Body of pancreas (tissue), 4 donors: Measurements from ENCODE around the gene MLH1. TPM values are rescaled to one million over a fixed set of nuclear protein-coding genes. Genes with fewer than 3 reads are reported as not detected.

Experiments
- ATAC-seq: fragments of 150-250 bp; one replicate; pipeline ENCODE4 v1.9.1; 2016
- DNase-seq, 4 donors: peaks; one replicate each; pipeline ENCODE4 v3.0.0-alpha.2; 2019
- H3K27ac ChIP-seq, 4 donors: fragments of 200-600 bp; sonication (generic); 1 replicate in 3 of 4; 2 replicates in 1 of 4; pipeline versions ENCODE4 v1.5.1 to v1.6.1; 2016 to 2019; ENCODE audit warnings: mild to moderate bottlenecking in 1 of 4, mixed read lengths in 1 of 4, moderate library complexity in 1 of 4
- H3K27me3 ChIP-seq, 2 donors: fragments of 200-600 bp; sonication (generic); one replicate each; pipeline ENCODE4 v1.6.0; 2016; ENCODE audit warnings: mild to moderate bottlenecking in 1 of 2
- H3K36me3 ChIP-seq, 2 donors: fragments of 200-600 bp; sonication (generic); replicated peaks in 1 of 2; 2 replicates each; pipeline ENCODE4 v1.5.1; 2016; ENCODE audit warnings: low read depth in 2 of 2; ENCODE audit not compliant: insufficient read depth in 1 of 2
- H3K4me1 ChIP-seq: fragments of 200-600 bp; sonication (generic); one replicate; pipeline ENCODE4 v1.6.0; 2016
- H3K4me3 ChIP-seq, 2 donors: fragments of 200-600 bp; sonication (generic); 1 replicate in 1 of 2; 2 replicates in 1 of 2; pipeline ENCODE4 v1.5.1; 2016 to 2019
- H3K9me3 ChIP-seq, 3 donors: fragments of 200-600 bp; sonication (generic); 1 replicate in 2 of 3; 2 replicates in 1 of 3; pipeline ENCODE4 v1.5.1; 2016
- POLR2A ChIP-seq, 3 donors: fragments of 450-650 bp; IDR thresholded peaks; one replicate each; pipeline ENCODE4 v1.6.1; 2016; ENCODE audit warnings: antibody characterized with exemption in 3 of 3, mild to moderate bottlenecking in 2 of 3
- WGBS, 2 donors: methylation state at CpG; one replicate each; pipeline ENCODE4 v1.1.5; 2017; 5-methylcytosine and 5-hydroxymethylcytosine counted together
- intact Hi-C: fragments of 100-400 bp; cut with DNase I; formaldehyde crosslinking; loops from one replicate; pipeline ENCODE4 v1.15.1; 2023
- total RNA-seq, 2 donors: library from RNA; depleted of rRNA; stranded (reverse); fragments of >200 nt; gene quantifications; one replicate each; pipeline ENCODE4 v1.1.0, GENCODE V29; 2016
- TF ChIP-seq, protein P1 (sequence below), 7 experiments: fragments of 450-650 bp in 4 of 7; fragments of 200-600 bp in 3 of 7; sonication (generic) in 3 of 7; IDR thresholded peaks; one replicate each; pipeline ENCODE4 v1.5.1; 2016 to 2019; ENCODE audit warnings: antibody characterized with exemption in 7 of 7

MLH1 gene
- total RNA-seq, 2 donors from 2014 or later: 16.9 to 38.9 TPM

DNA sequence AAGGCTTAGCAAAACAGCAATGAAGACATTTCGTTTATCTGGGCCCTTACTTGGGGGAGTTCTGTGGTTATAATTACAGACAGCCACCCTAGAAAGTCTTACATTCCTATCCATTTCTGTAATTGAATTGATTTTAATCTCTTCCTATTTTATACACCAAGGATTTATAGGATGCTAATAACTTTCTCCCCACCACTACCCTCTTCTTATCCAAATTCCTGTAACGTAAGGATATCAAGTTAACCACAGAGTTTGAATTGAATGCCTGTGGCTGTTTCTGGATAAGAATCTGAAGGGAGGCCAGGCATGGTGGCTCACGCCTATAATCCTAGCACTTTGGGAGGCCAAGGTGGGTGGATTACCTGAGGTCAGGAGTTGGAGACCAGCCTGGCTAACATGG lies 78.6 kb downstream of the MLH1 start:
- Histone ChIP-seq H3K36me3 (peaks cover 0 to 6% of the 10 kb centered on the region in 2 donors), H3K4me1 (no peaks in the 10 kb centered on the region), H3K27ac (no peak overlapping the region), H3K9me3 (no peaks in the 10 kb centered on the region), H3K4me3 (no peak overlapping the region), H3K27me3 (no peaks in the 10 kb centered on the region)
- intact Hi-C loops: no loop called here
- DNase-seq (no peak), ATAC-seq (no peak)
- TF ChIP-seq, protein P1, sequence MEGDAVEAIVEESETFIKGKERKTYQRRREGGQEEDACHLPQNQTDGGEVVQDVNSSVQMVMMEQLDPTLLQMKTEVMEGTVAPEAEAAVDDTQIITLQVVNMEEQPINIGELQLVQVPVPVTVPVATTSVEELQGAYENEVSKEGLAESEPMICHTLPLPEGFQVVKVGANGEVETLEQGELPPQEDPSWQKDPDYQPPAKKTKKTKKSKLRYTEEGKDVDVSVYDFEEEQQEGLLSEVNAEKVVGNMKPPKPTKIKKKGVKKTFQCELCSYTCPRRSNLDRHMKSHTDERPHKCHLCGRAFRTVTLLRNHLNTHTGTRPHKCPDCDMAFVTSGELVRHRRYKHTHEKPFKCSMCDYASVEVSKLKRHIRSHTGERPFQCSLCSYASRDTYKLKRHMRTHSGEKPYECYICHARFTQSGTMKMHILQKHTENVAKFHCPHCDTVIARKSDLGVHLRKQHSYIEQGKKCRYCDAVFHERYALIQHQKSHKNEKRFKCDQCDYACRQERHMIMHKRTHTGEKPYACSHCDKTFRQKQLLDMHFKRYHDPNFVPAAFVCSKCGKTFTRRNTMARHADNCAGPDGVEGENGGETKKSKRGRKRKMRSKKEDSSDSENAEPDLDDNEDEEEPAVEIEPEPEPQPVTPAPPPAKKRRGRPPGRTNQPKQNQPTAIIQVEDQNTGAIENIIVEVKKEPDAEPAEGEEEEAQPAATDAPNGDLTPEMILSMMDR (IDR thresholded peaks at IDR 0.05): no peak
- no peak for TF ChIP-seq POLR2A (IDR thresholded peaks at IDR 0.05)
- WGBS, 2 donors: 92 to 97% methylated on average over 3 of the region's 3 CpGs

- intact Hi-C loops: no loop called here
- peak in 2 of 4 donors; percentile 21 to 26 for DNase-seq
- peaks cover 0 to 6% of the 10 kb centered on the region in 2 donors for H3K36me3 ChIP-seq
- H3K4me1 ChIP-seq: no peaks in the 10 kb centered on the region
- H3K4me3 ChIP-seq: no peak overlapping the region
- WGBS, 2 donors: 56 to 61% methylated on average over 2 of the region's 2 CpGs
- ATAC-seq: no peak
- H3K9me3 ChIP-seq: no peaks in the 10 kb centered on the region
- H3K27me3 ChIP-seq: no peaks in the 10 kb centered on the region
- TF ChIP-seq POLR2A (IDR thresholded peaks at IDR 0.05): no peak
- TF ChIP-seq, protein P1 (IDR thresholded peaks at IDR 0.05): no peak
- no peak overlapping the region for H3K27ac ChIP-seq
Observed at GRCh38 chr3:37072892-37073291, 79.6 kb downstream of the MLH1 start.

DNA sequence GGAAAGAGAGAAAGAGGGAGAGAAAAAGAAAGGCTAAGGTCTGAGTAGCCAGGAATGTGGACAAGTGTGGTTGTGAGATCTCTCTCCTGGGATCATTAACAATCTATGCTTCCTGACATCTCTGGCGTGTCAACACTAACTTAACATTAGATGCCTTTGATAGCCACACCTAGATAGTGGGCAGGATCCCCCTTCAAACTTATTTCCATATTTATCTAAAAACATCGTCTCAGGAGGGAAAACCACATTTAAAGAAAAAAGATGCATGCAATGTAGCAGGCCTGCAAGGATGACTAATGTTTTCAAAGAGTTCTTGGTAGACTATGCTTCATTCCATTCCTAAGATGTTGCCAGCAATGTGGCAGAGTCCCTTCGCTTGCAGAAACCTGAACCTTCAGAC lies 80.9 kb downstream of the MLH1 start:
- H3K36me3 ChIP-seq: peaks cover 0 to 6% of the 10 kb centered on the region in 2 donors
- no peaks in the 10 kb centered on the region for H3K9me3 ChIP-seq
- no peaks in the 10 kb centered on the region for H3K4me1 ChIP-seq
- H3K4me3 ChIP-seq: no peak overlapping the region
- DNase-seq (no peak), ATAC-seq (no peak)
- intact Hi-C loops: no loop called here
- H3K27ac ChIP-seq: no peak overlapping the region
- TF ChIP-seq, protein P1 (IDR thresholded peaks at IDR 0.05): no peak
- H3K27me3 ChIP-seq: no peaks in the 10 kb centered on the region
- 70 to 76% methylated on average over 3 of the region's 3 CpGs for WGBS, 2 donors

GRCh38 chr3:37075955-37076354 lies 82.6 kb downstream of the MLH1 start:
- no peak overlapping the region for H3K4me3 ChIP-seq
- intact Hi-C loops: no loop called here
- 100% methylated on average over 1 of the region's 1 CpG for WGBS, 2 donors
- DNase-seq (no peak), ATAC-seq (no peak)
- H3K27ac ChIP-seq: no peak overlapping the region
- no peaks in the 10 kb centered on the region for H3K27me3 ChIP-seq
- TF ChIP-seq, protein P1 (IDR thresholded peaks at IDR 0.05): no peak
- TF ChIP-seq POLR2A (IDR thresholded peaks at IDR 0.05): no peak
- no peaks in the 10 kb centered on the region for H3K4me1 ChIP-seq
- H3K36me3 ChIP-seq: peaks cover 0 to 10% of the 10 kb centered on the region in 2 donors
- H3K9me3 ChIP-seq: no peaks in the 10 kb centered on the region

DNA sequence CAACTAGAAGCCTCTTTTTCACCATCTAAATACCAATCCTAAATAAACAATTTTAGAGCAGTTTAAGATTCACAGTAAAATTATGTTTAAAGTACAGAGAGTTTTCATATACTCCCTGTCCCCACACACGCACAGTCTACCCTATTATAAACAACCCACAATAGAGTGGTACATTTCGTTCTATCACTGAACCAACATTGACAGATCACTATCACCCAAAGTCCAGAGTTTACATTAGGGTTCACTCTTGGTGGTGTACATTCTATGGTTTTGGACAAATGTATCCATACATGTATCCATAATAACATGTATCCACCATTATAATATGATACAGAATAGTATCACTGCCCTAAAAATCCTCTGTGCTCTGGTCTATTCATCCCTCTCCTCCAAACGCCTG lies 89.0 kb downstream of the MLH1 start:
- no peaks in the 10 kb centered on the region for H3K27me3 ChIP-seq
- no peak overlapping the region for H3K27ac ChIP-seq
- WGBS, 2 donors: 46% methylated on average over 3 of the region's 3 CpGs
- no peak overlapping the region for H3K4me3 ChIP-seq
- peaks cover 0 to 6% of the 10 kb centered on the region in 2 donors for H3K36me3 ChIP-seq
- DNase-seq (no peak), ATAC-seq (no peak)
- H3K4me1 ChIP-seq: peaks cover 5% of the 10 kb centered on the region
- no peak for TF ChIP-seq POLR2A (IDR thresholded peaks at IDR 0.05)
- TF ChIP-seq, protein P1 (IDR thresholded peaks at IDR 0.05): no peak
- intact Hi-C loops: no loop called here
- no peaks in the 10 kb centered on the region for H3K9me3 ChIP-seq
